Amniotic epithelial cell (primary cell): ENCODE results near the gene CBX6.

ENCODE experiments used
- DNase-seq: peaks from one replicate; pipeline ENCODE4 v3.0.0-alpha.2; 2010; ENCODE audit warnings: low read depth

The CBX6 gene

GRCh38 chr22:38840129-38840528 lies 31.9 kb downstream of the CBX6 start:
- no peak for DNase-seq

- no peak for DNase-seq
These were observed 32.3 kb downstream of the CBX6 start for GRCh38 chr22:38839686-38840085.

DNA sequence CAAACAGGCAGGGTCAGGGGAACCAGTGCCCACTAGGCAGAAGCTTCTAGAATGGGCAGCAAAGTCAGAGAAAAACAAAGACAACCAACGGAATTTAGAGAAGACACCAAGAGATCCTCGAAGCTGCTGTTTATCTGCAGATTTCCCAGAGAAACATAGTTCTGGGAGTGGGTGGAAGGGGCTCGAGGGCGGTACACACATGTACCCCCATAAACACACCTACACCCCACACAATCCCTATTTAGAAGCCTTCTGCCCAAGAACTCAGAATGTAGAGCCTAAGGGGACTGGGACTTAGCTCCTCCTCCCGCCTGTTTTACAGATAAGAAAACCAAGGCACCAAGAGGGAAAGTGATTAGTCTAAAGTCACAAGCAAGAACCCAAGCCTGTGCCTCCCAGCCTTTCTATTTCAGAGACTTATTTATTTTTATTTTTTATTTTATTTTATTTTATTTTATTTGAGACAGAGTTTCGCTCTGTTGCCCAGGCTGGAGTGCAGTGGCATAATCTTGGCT lies 34.5 kb downstream of the CBX6 start:
- DNase-seq = no peak

DNA sequence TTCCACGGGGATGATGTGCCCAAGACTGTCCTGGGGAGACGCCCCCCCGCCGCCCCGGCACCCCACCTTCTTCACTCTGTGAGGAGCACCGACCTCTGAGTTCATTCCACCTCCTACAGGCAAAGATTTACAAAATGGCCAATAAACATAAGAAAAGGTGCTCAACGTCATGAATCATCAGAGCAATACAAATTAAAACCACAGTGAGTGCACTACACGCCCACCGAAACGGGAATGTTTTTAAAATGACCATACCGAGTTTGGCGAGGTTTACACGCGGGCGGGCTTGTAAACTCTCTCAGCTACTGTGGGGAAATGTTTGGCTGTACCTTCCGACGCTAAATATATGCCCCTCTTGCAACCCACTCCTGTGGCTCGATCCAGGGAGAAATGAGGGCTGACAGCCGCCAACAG lies 36.1 kb downstream of the CBX6 start:
- peak; percentile 61 for DNase-seq

DNA sequence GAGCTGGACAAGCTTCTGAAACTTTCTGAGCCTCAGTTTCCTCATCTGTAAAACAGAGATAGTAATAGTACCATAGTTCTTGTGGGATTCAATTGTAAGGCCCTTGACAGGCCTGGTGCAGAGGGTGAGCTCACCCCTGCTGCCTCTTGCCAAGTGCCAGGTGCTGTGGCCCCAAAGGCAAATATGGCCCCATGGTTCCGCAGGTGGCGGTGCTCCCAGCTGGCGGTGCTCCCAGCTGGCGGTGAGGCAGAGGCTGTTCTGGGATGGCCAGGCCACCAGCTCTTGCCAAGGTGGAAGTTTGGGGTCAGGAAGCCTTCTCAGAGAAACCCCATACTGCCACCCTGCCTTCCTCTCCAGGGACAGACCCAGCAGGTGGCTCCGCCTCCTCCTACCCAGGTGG lies 37.0 kb downstream of the CBX6 start:
- no peak for DNase-seq

DNA sequence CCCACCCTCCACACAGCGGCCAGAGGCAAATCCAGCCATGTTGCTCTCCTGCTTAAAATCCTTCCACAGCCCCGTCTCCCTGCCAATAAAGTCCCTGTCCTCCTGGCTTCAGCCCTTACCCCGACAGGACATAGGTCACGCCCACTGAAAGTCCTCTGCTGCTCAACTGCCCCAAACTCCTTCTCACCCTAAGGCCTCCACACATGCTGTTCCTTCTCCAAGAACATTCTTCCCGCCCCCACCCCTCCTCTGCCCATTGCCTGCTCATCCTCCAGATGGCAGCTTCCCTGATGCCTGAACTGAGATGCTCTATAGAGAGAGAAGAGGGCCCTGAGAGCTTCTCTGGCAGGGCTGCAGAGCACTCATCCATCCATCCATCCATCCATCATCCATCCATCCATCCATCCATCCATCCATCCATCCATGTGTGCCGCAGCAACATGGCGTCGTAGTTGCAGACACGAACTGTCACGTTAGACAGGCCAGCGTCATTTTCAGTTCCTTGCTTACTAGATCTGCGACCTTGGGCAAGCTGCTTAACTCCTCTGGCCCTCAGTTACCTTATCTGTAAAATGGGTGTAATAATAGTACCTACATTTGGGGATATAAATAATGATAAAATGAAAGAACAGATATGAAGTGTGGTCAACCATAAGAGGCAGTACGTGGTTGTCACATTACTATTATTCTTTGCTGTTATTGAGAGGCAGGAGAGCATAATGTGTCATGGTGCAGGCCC lies 37.6 kb downstream of the CBX6 start:
- DNase-seq = no peak

DNA sequence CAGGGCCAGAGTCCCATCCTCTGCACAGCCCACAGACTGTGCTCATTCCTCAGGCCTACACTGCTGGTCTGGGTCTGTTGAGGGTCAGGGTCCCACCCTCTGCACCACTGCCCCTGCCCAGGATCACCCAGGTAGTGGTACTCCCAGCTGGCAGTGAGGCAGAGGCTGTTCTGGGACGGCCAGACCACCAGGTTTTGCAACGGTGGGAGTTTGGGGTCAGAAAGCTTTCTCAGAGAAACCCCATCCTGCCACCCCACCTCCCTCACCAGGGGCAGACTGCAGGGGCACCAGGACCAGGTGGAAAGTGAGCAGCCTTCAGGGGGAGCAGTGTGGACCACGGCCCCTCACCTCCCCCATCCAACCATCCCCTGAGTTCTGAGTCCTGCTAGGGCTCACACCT lies 39.0 kb downstream of the CBX6 start:
- DNase-seq = no peak

GRCh38 chr22:38832005-38832978 lies 39.7 kb downstream of the CBX6 start:
- DNase-seq = no peak

DNA sequence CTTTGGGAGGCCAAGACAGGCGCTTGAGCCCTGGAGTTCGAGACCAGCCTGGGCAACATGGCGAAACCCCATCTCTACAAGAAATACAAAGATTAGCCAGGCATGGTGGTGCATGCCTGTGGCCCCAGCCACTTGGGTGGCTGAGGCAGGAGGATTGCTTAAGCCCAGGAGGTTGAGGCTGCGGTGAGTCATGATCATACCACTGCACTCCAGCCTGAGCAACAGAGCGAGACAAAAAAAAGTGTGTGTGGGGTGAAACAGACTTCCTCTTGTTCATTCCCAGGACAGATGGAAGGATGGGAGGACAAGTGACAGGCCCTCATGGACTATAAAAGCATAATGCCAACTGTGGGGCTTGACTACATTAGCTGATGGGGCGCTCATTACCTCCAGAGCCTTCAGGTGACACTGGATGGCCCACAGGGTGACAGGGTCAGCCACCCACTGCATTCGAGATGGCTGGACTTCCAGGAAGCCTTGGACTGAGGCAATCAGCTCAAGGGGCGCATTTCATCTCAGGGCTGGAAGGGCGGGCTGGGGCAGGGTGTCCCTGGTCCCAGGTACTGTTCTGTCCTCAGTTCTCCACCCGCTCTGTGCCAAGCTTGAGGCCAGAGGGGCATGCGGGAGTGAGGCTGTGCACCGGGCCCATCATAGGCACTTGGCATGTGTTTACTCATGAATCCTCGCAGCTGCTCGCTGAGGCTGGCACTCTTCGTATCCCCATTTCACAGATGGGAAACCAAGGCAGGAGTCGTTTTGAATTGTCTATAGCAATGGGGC lies 40.7 kb downstream of the CBX6 start:
- peak; percentile 87 for DNase-seq

- no peak for DNase-seq
These were observed 41.2 kb downstream of the CBX6 start for GRCh38 chr22:38830845-38831108.

- DNase-seq = no peak
These were observed 41.8 kb downstream of the CBX6 start for GRCh38 chr22:38830026-38830844.

DNA sequence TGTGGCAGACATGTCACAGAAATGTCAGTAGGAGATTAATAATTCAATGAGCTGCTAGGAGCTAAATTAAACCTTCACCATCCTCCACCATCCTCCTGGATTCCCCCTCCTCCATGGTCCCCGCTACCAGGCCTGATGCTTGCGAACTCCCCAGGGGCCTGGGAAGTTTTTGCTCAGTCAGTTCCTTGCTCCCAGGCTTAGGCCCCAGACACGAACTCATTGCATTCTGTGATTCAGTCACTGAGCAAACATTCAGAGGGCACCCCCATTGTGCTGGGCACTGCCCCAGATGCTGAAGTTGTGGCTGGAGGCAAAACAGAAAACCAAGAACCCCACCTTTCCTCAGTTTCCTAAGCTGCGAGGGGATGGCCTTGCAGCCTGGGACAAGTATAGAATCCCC lies 42.5 kb downstream of the CBX6 start:
- DNase-seq = no peak

DNA sequence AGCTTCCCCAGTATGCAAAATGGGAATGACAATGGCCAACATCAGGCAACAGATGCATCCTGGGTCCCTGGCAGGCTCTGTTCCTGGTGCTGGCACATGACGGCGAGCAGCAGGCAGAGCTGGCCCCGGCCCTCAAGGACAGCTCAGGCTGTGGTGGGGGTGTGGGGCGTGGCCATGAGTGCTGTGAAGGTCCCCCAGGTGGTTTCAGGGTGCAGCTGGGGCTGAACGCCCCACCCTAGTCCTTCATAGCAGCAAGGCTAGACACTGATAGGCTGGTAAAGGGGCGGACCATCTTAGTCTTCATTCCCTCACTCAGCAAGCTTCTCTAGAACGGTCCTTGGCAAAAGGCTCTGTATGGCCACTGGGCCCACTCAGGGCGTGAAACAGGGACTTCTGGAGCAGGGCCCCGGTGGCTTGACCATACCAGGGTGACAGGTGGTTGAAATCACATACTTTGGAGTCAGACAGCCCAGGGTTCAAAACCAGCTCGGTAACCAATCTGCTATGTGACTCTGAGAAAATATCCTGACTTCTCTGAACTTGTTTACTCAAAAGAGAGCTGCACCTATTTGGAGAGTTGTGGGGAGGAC lies 43.3 kb downstream of the CBX6 start:
- no peak for DNase-seq

DNA sequence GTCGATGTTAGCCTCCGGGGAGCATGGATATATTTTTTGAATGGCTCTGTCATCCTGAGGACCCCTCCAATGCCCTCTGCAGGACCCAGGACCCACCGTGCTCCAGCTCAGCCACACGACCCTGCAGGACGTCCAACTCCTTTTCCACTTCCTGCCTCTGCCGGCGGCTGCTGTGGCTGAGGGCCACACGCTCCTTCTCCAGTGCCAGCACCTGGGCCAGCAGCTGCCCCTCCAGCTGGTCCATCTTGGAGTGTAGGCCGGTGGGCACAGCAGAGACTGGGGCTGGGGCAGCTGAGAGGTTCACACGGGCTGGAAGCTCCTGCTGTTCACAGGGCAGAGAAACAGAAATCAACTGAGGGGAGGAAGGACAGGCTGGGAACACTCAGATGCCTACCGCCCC lies 43.8 kb downstream of the CBX6 start:
- no peak for DNase-seq

DNA sequence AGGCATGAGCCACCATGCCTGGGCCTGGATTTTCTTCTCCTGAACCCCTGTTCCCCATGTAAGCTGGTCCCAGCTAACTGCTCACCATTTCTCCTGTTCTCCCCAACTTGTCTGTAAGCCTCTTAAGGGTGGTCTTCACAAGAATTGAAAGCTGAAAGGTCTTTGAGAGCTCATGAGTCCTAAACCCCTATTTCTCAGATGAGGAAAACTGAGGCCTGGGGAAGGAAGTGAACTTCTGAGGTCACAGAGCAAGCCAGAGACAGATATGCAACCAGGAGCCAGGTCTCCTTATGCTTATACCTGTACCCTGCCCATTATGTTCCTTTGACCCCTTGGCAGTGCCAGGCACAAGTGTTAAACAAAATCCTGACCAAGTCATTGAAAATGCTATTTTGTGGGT lies 44.5 kb downstream of the CBX6 start:
- no peak for DNase-seq

GRCh38 chr22:38826801-38827200 lies 45.2 kb downstream of the CBX6 start:
- no peak for DNase-seq

- DNase-seq = no peak
These were observed 45.6 kb downstream of the CBX6 start for GRCh38 chr22:38826386-38826785.

DNA sequence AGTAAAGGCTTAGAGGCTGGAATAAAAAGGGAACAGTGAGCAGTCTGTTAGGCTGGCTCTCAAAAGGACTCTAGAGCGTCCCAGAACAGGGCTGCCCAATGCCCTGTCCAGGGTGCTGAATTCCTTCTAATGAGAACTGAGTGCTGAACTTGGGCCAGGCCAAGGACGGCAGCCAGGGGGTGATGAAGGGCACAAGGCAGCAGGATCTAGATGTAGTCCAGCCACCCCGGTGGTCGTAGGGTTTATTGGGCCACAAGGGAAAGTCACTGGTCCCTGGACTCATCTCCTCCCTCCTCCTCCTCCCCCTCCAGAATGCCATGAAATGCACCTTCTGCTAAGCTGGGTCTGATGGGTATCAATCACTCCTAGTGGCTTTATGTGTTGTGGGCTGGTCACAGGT lies 47.4 kb downstream of the CBX6 start:
- peak; percentile 73 for DNase-seq

DNA sequence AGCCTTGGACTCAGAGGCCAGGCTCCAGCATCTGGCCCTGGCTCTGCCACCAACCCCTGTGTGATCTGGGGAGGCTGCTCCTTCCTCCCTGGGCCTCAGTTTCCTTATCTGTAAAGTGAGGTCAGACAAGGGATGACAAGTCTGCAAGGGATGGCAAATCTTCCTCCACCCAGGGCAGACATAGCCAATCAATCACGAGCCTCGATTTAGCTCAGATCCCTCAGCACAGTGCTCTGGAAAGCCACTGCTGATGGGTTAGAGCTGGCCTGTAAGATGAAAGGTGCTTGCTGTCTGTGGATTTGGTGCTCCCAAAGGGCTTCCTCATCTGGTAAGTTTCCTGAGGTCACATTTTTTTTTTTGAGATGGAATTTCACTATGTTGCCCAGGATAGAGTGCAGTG lies 48.4 kb downstream of the CBX6 start:
- no peak for DNase-seq

DNA sequence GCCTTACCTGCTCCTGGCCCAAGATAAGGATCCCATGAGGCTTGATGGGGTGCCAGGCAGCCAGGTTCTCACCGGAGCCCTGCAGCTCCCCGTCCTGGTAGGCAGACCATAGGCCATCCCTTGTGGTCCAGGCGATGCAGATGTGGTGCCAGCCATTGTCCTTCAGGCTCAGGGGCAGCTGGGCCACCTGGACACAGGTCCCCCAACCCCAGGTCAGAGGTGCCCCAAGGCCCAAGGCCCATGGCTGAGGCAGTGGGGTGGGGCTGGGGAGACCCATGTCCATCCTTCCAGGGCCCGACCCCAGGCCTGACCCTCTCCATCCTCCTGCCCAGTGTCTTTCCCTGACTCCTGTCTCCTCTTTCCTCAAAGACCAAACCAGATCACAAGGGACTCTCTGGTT lies 48.9 kb downstream of the CBX6 start:
- no peak for DNase-seq

DNA sequence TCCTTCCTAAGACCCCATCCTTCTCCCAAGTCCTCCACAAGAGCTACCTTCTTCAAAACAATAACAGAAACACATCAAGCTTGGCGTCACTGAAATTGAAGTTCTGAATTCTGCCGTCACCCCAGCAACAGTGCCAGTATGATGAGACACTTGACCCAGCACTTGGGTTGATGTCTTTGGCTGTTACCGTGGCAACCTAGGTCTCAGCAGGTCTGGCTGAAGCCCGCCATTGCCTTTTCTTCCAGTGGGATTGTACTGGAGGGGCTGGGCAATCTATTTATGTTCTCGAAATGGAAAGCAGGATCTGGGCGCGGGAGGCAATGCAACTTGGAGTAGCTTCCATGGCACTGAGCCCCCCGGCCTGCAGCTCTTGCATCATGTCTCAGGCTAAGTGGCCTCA lies 52.0 kb downstream of the CBX6 start:
- DNase-seq = no peak
